Measurements from ENCODE around the gene USP24.

- TF ChIP-seq POLR2A (IDR thresholded peaks at IDR 0.05; ENCODE audit: low read length) (no peak), GATA1 (IDR thresholded peaks at IDR 0.05; ENCODE audit: low read depth, low read length) (no peak)
These were observed 31.2 kb upstream of the USP24 start for GRCh38 chr1:55246331-55246730.

Data from erythroblast (primary cell).